Neural cell (in vitro differentiated cells): ENCODE measurements around the gene PGC. TPM values are rescaled to one million over a fixed set of nuclear protein-coding genes. Genes with fewer than 3 reads are reported as not detected.

ENCODE experiments used
- H2AFZ ChIP-seq: fragments of 200-600, 300-800 bp; sonication (generic), shearing (Covaris generic); 2 replicates; pipeline ENCODE4 v1.6.0; 2014; ENCODE audit warnings: low read depth, mild to moderate bottlenecking, antibody characterized with exemption, low read length, moderate library complexity
- H3F3A ChIP-seq: fragments of 200-600 bp; shearing (Covaris generic); 2 replicates; pipeline ENCODE4 v1.6.1; 2016; ENCODE audit warnings: mild to moderate bottlenecking, moderate library complexity, mixed read lengths, antibody characterized with exemption, low read length; ENCODE audit not compliant: insufficient read depth, poor library complexity, severe bottlenecking
- H3K27ac ChIP-seq: fragments of 200-600, 300-800 bp; sonication (generic), shearing (Covaris generic); 2 replicates; pipeline ENCODE4 v1.5.1; 2014; ENCODE audit warnings: mild to moderate bottlenecking, low read length, moderate library complexity
- H3K27me3 ChIP-seq: fragments of 300-800, 200-600 bp; sonication (generic), shearing (Covaris generic); 2 replicates; pipeline ENCODE4 v1.6.0; 2014; ENCODE audit warnings: mild to moderate bottlenecking, low read depth, low read length, moderate library complexity; ENCODE audit not compliant: insufficient read depth
- H3K36me3 ChIP-seq: fragments of 300-800, 200-600 bp; sonication (generic), shearing (Covaris generic); 2 replicates; pipeline ENCODE4 v1.5.1; 2014; ENCODE audit warnings: mild to moderate bottlenecking, antibody characterized with exemption, low read length, moderate library complexity; ENCODE audit not compliant: insufficient read depth
- H3K4me2 ChIP-seq: fragments of 300-800, 200-600 bp; sonication (generic), shearing (Covaris generic); 2 replicates; pipeline ENCODE4 v1.6.0; 2014; ENCODE audit warnings: mild to moderate bottlenecking, low read length
- H3K4me3 ChIP-seq: fragments of 300-800, 200-600 bp; sonication (generic), shearing (Covaris generic); 2 replicates; pipeline ENCODE4 v1.5.1; 2014; ENCODE audit warnings: mild to moderate bottlenecking, low read length, moderate library complexity
- H3K79me2 ChIP-seq: fragments of 200-600 bp; shearing (Covaris generic); replicated peaks from 2 replicates; pipeline ENCODE4 v1.6.0; 2014; ENCODE audit warnings: mild to moderate bottlenecking, low read length, moderate library complexity; ENCODE audit not compliant: insufficient read depth
- H3K9ac ChIP-seq: fragments of 300-800, 200-600 bp; sonication (generic), shearing (Covaris generic); 2 replicates; pipeline ENCODE4 v1.6.1; 2016; ENCODE audit warnings: mild to moderate bottlenecking, low read length, mixed read lengths
- H3K9me2 ChIP-seq: fragments of 200-600 bp; shearing (Covaris generic); 2 replicates; pipeline ENCODE4 v1.6.1; 2016; ENCODE audit warnings: mild to moderate bottlenecking, low read length, mixed read lengths; ENCODE audit not compliant: insufficient read depth
- H3K9me3 ChIP-seq: fragments of 200-600, 300-800 bp; sonication (generic), shearing (Covaris generic); 2 replicates; pipeline ENCODE4 v1.6.1; 2016; ENCODE audit warnings: mild to moderate bottlenecking, mixed run types, low read length, moderate library complexity, mixed read lengths
- H4K20me1 ChIP-seq: fragments of 200-600 bp; shearing (Covaris generic); 2 replicates; pipeline ENCODE4 v1.6.1; 2016; ENCODE audit warnings: mild to moderate bottlenecking, mixed run types; ENCODE audit not compliant: insufficient read depth
- EP300 ChIP-seq: fragments of 450-650 bp; conservative IDR thresholded peaks from 2 replicates; pipeline ENCODE4 v1.6.1; 2014; ENCODE audit warnings: antibody characterized with exemption, mild to moderate bottlenecking, moderate library complexity; ENCODE audit not compliant: poor library complexity, severe bottlenecking
- EZH2 ChIP-seq: fragments of 200-600, 300-800 bp; shearing (Covaris generic), sonication (generic); IDR thresholded peaks from 2 replicates; pipeline ENCODE4 v1.6.1; 2014; ENCODE audit warnings: antibody characterized with exemption, low read length, borderline replicate concordance, mild to moderate bottlenecking; ENCODE audit not compliant: insufficient read depth, poor library complexity, severe bottlenecking
- MXI1 ChIP-seq: fragments of 450-650 bp; conservative IDR thresholded peaks from 2 replicates; pipeline ENCODE4 v1.6.1; 2014; ENCODE audit warnings: antibody characterized with exemption, mild to moderate bottlenecking; ENCODE audit not compliant: poor library complexity, severe bottlenecking
- POLR2AphosphoS5 ChIP-seq: IDR thresholded peaks from 2 replicates; pipeline ENCODE4 v1.6.1; 2012
- RAD21 ChIP-seq: fragments of 450-650 bp; conservative IDR thresholded peaks from 2 replicates; pipeline ENCODE4 v1.6.1; 2014; ENCODE audit warnings: antibody characterized with exemption, mild to moderate bottlenecking, moderate library complexity
- SMC3 ChIP-seq: fragments of 450-650 bp; conservative IDR thresholded peaks from 2 replicates; pipeline ENCODE4 v1.6.1; 2014; ENCODE audit warnings: antibody characterized with exemption, mild to moderate bottlenecking, moderate library complexity; ENCODE audit not compliant: poor library complexity
- TAF1 ChIP-seq: IDR thresholded peaks from 2 replicates; pipeline ENCODE4 v1.6.1; 2012; ENCODE audit warnings: low read depth
- polyA plus RNA-seq: library from polyadenylated mRNA; depleted of rRNA; stranded (reverse); fragments of >200 nt; gene quantifications from 2 replicates; pipeline ENCODE4 v1.2.3, GENCODE V29; 2014
- TF ChIP-seq, protein P1 (sequence below): IDR thresholded peaks from 2 replicates; pipeline ENCODE4 v1.6.1; 2012; ENCODE audit warnings: borderline replicate concordance
- TF ChIP-seq, protein P2 (sequence below): fragments of 450-650 bp; IDR thresholded peaks from 2 replicates; pipeline ENCODE4 v1.5.1; 2014; ENCODE audit warnings: antibody characterized with exemption, mild to moderate bottlenecking, moderate library complexity; ENCODE audit not compliant: poor library complexity, severe bottlenecking

PGC gene
- polyA plus RNA-seq, 1 donor from 2014 or later: not detected

DNA sequence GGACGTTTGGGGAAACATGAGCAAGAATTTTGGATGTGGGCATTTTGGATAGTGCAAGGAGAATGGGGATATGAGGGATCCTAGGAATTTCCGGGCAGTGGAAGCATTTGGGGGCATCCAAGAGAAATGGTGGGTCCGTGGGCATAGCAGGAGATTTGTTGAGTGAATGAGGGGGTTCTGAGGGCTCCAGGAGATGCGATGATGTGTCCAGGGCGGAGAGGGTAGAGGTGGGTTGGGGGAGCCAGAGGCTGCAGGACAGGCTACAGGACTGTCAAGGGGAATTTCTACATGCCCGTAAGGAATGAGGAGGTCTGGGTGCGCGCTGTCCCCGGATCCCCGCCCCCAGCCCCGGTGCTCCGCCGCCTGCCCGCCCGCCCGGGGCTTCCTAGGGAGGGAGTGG lies 32.1 kb upstream of the PGC start (continued):
- TF ChIP-seq, protein P1, sequence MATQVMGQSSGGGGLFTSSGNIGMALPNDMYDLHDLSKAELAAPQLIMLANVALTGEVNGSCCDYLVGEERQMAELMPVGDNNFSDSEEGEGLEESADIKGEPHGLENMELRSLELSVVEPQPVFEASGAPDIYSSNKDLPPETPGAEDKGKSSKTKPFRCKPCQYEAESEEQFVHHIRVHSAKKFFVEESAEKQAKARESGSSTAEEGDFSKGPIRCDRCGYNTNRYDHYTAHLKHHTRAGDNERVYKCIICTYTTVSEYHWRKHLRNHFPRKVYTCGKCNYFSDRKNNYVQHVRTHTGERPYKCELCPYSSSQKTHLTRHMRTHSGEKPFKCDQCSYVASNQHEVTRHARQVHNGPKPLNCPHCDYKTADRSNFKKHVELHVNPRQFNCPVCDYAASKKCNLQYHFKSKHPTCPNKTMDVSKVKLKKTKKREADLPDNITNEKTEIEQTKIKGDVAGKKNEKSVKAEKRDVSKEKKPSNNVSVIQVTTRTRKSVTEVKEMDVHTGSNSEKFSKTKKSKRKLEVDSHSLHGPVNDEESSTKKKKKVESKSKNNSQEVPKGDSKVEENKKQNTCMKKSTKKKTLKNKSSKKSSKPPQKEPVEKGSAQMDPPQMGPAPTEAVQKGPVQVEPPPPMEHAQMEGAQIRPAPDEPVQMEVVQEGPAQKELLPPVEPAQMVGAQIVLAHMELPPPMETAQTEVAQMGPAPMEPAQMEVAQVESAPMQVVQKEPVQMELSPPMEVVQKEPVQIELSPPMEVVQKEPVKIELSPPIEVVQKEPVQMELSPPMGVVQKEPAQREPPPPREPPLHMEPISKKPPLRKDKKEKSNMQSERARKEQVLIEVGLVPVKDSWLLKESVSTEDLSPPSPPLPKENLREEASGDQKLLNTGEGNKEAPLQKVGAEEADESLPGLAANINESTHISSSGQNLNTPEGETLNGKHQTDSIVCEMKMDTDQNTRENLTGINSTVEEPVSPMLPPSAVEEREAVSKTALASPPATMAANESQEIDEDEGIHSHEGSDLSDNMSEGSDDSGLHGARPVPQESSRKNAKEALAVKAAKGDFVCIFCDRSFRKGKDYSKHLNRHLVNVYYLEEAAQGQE: no peak
- TF ChIP-seq TAF1 (no peak), MXI1 (no peak), POLR2AphosphoS5 (no peak)

DNA sequence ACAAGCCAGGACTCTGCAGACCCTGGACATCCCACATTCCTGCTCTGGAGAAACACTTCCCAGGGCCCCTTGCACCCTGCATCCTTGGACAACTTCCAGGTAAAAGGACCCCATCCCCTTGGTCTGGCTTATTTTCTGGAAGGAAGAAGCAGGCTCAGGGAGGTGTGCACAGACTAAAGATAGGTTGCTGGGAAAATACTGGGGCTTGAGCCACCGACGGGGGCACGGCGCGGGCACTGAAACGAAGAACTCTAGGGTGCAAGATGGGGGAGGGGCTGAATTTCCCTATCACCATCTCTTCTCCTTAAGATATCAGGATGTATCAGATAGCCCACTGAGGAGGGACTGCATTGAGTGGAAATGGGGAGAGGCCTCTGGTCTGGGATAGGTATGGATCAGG lies 31.7 kb upstream of the PGC start:
- no peak for TF ChIP-seq RAD21
- no peak for TF ChIP-seq EZH2
- TF ChIP-seq POLR2AphosphoS5: no peak
- no peak for TF ChIP-seq SMC3
- no peak for TF ChIP-seq MXI1
- no peak for TF ChIP-seq EP300
- TF ChIP-seq, protein P1: no peak
- TF ChIP-seq, protein P2, sequence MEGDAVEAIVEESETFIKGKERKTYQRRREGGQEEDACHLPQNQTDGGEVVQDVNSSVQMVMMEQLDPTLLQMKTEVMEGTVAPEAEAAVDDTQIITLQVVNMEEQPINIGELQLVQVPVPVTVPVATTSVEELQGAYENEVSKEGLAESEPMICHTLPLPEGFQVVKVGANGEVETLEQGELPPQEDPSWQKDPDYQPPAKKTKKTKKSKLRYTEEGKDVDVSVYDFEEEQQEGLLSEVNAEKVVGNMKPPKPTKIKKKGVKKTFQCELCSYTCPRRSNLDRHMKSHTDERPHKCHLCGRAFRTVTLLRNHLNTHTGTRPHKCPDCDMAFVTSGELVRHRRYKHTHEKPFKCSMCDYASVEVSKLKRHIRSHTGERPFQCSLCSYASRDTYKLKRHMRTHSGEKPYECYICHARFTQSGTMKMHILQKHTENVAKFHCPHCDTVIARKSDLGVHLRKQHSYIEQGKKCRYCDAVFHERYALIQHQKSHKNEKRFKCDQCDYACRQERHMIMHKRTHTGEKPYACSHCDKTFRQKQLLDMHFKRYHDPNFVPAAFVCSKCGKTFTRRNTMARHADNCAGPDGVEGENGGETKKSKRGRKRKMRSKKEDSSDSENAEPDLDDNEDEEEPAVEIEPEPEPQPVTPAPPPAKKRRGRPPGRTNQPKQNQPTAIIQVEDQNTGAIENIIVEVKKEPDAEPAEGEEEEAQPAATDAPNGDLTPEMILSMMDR: no peak
- no peak for TF ChIP-seq TAF1
- Histone ChIP-seq H3F3A (no peaks in the 10 kb centered on the region), H3K4me3 (peak overlapping the region; percentile 80), H3K9me2 (no peaks in the 10 kb centered on the region), H3K9ac (peak overlapping the region; percentile 79), H3K4me2 (peak overlapping the region; percentile 81), H3K36me3 (no peaks in the 10 kb centered on the region), H2AFZ (peak overlapping the region; percentile 40), H3K27ac (no peak overlapping the region), H3K79me2 (no peaks in the 10 kb centered on the region), H3K9me3 (no peaks in the 10 kb centered on the region), H3K27me3 (no peaks in the 10 kb centered on the region), H4K20me1 (no peaks in the 10 kb centered on the region)
